Activated B cell treated with CpG ODN at 0.5 μM for 24 hours (primary cell): ENCODE results near the gene LMF2. TPM values are rescaled to one million over a fixed set of nuclear protein-coding genes. Genes with fewer than 3 reads are reported as not detected.
A peak's percentile ranks its signal among the peaks of the same experiment; 100 is the strongest.

Source experiments
- ATAC-seq: fragments of 200-7000 bp; cut with Tn5 transposase; one replicate; pipeline ENCODE4 v1.10.0; 2021; ENCODE audit warnings: low read depth, mild to moderate bottlenecking, moderate library complexity
- CTCF ChIA-PET: fragments of 350-600 bp; sonication (Branson Sonifier 250); formaldehyde crosslinking; loops from one replicate; lab custom pipeline; 2021; ENCODE audit warnings: antibody characterized with exemption; lab: Charles Lee
- POLR2A ChIA-PET: fragments of 350-600 bp; sonication (Branson Sonifier 250); formaldehyde crosslinking; loops from one replicate; lab custom pipeline; 2021; ENCODE audit warnings: antibody characterized with exemption; lab: Charles Lee
- DNase-seq: peaks from one replicate; pipeline ENCODE4 v3.0.0; 2022
- H3K27ac Mint-ChIP-seq: one replicate; pipeline ENCODE4 v1.8.0; 2020; ENCODE audit warnings: mixed read lengths
- H3K27me3 Mint-ChIP-seq: one replicate; pipeline ENCODE4 v1.8.0; 2021; ENCODE audit warnings: mixed read lengths
- H3K36me3 Mint-ChIP-seq: one replicate; pipeline ENCODE4 v1.8.0; 2021; ENCODE audit warnings: low read depth, mixed read lengths
- H3K4me1 Mint-ChIP-seq: one replicate; pipeline ENCODE4 v1.8.0; 2021; ENCODE audit warnings: mixed read lengths
- H3K4me3 Mint-ChIP-seq: one replicate; pipeline ENCODE4 v1.8.0; 2020; ENCODE audit warnings: mild to moderate bottlenecking, mixed read lengths
- H3K9me3 Mint-ChIP-seq: one replicate; pipeline ENCODE4 v1.8.0; 2020; ENCODE audit warnings: mixed read lengths
- intact Hi-C: fragments of 100-400 bp; cut with micrococcal nuclease; formaldehyde crosslinking; loops from one replicate; pipeline ENCODE4 v1.15.1; 2024
- total RNA-seq: library from RNA; stranded (reverse); gene quantifications from 2 replicates; pipeline ENCODE4 v1.2.3, GENCODE V29; 2022
- TF ChIP-seq, protein P1 (sequence below): fragments of 200-600 bp; IDR thresholded peaks from one replicate; pipeline ENCODE4 v1.8.0; 2022; ENCODE audit warnings: antibody characterized with exemption, mild to moderate bottlenecking

The LMF2 gene
- total RNA-seq, 1 donor from 2014 or later, result 81.0 TPM

DNA sequence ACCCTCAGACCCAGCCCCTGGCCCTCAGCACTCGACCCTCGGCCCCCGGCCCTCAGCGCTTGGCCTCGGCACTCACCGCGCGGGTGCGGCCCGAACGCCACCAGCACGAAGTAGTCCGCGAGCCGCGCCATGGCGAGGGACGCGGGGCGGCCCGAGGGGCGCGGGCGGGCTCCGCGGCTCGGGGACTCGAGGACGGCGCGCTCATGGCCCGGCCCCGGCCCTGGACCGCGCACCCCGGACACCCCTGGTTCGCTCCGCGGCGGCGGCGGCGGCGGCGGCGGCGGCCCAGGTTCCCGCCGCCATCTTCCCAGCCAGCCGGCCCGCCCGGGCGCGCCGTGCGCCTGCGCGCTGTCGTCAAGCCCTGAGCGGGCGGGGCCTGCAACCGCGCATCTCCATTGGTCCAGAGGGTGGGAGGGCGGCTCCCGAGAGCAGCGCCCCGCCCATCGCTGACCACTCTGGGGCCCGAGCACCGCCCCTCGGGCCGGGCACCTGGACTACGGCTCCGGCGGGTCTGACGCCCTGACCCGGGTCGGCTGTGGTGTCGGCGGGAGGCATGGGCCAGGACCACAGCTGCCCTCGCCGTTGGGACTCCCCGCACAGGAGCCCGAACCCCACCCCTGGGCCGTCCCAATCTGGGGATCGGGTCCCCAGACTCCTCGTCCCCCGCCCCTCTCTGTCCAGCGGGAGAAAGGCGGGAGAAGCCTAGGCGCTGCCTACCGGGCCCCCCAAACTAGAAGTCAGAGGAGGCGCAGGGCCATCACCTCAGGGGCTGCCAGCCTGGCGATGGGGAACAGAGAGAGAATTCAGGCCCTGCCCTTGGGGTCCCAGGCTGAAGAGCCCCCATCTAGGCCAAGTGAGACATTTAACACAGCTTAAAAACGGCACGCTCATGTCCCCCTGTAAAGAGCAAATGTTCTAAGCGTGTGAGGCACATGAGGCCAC is 32.5 kb downstream of the LMF2 start, which contains the start of gene SBF1:
SBF1 (minus strand) TSS at position 326 of the 942 bp plus-strand sequence; CDS start at position 131, 195 bp downstream.
- CTCF ChIA-PET, result no interaction called here
- H3K27ac Mint-ChIP-seq, result peak within 1 kb of the TSS; percentile 78
- POLR2A ChIA-PET, result no interaction called here

DNA sequence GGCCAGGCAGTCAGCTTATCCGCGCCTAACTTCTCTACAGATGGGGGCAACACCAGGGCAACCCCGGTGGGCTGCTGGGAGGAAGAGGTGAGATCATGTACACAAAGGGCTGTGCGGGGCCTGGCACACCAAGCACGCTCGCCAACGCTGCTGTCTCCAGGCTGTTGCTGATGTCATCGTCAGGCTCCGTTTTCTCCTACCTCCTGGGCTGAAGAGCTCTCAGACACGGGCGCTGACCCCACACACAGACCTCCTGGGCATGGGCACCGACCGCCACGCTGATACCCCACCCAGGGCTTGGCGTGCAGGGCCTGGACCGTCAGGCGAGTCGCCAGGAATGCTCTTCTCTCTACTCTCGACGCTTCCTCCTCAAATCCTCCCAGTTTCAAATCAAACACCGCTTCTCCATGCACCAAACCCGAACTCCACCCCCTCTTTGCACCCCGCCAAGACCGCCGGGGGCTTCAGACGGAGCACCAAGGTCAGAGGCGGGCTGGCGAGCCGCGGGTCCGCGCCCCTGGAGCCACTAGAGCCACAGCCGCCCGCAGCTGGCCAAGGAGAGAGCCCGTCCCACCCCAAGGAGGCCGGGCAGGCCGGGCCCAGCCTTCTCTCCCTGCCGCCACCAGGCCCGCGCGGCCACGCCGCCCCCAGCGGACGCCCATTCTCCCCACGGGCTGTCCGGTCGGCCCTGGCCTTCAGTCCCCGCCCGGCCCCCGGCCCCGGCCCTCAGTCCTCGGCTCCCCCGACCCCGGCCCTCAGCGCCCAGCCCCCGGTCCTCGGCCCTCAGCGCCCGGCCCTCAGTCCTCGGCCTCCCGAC is 33.4 kb downstream of the LMF2 start:
- TF ChIP-seq, protein P1, sequence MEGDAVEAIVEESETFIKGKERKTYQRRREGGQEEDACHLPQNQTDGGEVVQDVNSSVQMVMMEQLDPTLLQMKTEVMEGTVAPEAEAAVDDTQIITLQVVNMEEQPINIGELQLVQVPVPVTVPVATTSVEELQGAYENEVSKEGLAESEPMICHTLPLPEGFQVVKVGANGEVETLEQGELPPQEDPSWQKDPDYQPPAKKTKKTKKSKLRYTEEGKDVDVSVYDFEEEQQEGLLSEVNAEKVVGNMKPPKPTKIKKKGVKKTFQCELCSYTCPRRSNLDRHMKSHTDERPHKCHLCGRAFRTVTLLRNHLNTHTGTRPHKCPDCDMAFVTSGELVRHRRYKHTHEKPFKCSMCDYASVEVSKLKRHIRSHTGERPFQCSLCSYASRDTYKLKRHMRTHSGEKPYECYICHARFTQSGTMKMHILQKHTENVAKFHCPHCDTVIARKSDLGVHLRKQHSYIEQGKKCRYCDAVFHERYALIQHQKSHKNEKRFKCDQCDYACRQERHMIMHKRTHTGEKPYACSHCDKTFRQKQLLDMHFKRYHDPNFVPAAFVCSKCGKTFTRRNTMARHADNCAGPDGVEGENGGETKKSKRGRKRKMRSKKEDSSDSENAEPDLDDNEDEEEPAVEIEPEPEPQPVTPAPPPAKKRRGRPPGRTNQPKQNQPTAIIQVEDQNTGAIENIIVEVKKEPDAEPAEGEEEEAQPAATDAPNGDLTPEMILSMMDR, result no peak
- peak overlapping the region; percentile 88 for H3K4me3 Mint-ChIP-seq
- H3K27me3 Mint-ChIP-seq, result no peaks in the 10 kb centered on the region
- DNase-seq (no peak), ATAC-seq (no peak)
- H3K27ac Mint-ChIP-seq, result peak overlapping the region; percentile 78
- ChIA-PET POLR2A (interaction anchor here (0.5 to 1.4 kb wide), 2 partner anchors 51 to 96 kb away, joined by 5 to 6 read pairs; partner anchors contain the start of gene SCO2), CTCF (interaction anchor here (1.3 kb wide), 1 partner anchor 147 kb away, joined by 5 read pairs; no protein-coding TSS in a partner anchor)
- peaks cover 57% of the 10 kb centered on the region for H3K4me1 Mint-ChIP-seq
- intact Hi-C loops, result loop anchor here (2.0 to 10.0 kb wide), 5 partner anchors 57 to 539 kb away; partner anchors contain the start of genes TUBGCP6 and TYMP
- H3K9me3 Mint-ChIP-seq, result no peaks in the 10 kb centered on the region
- peaks cover 2% of the 10 kb centered on the region for H3K36me3 Mint-ChIP-seq

More for the DNA sequence above, 32.5 kb downstream of the LMF2 start, which contains the start of gene SBF1:
- DNase-seq (peak; percentile 89), ATAC-seq (peak; percentile 79)
- TF ChIP-seq, protein P1, result no peak
- Mint-ChIP-seq H3K4me1 (peaks cover 48% of the 10 kb centered on the region), H3K27me3 (no peaks in the 10 kb centered on the region), H3K4me3 (peak within 1 kb of the TSS; percentile 88), H3K36me3 (peaks cover 2% of the 10 kb centered on the region), H3K9me3 (no peaks in the 10 kb centered on the region)
- intact Hi-C loops, result loop anchor here (1.0 to 10.0 kb wide), 7 partner anchors 32 to 540 kb away; partner anchors contain the start of genes LMF2, SCO2, TUBGCP6 and TYMP

DNA sequence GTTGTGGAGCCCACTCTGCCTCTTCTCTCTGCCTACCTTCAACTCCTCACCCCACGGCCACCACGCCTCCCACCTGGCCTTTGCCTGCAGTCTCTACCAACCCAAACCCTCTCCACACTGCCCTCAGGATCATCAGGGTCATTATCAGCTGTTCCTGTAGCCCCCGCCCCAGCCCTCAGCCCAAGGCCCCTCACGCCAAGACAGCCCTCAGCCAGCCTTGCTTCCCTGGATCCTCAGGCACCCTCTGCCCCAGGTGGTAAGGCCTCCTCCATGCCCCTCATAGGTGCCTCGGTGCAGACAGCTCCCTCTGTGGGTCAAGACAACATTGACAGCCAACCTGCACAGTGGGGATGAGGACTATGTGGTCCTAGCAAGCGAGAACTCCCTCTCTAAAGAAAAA is 34.4 kb downstream of the LMF2 start:
- intact Hi-C loops, result loop anchor here (5.0 to 10.0 kb wide), 4 partner anchors 69 to 538 kb away; partner anchors contain the start of gene TUBGCP6
- DNase-seq (no peak), ATAC-seq (no peak)
- POLR2A ChIA-PET, result interaction anchor here (0.7 to 1.4 kb wide), 3 partner anchors 29 to 54 kb away, joined by 3 to 6 read pairs (median 4); partner anchors contain the start of gene SCO2
- Mint-ChIP-seq H3K27ac (peak overlapping the region; percentile 63), H3K36me3 (peaks cover 4% of the 10 kb centered on the region), H3K9me3 (no peaks in the 10 kb centered on the region), H3K27me3 (no peaks in the 10 kb centered on the region), H3K4me1 (peaks cover 65% of the 10 kb centered on the region), H3K4me3 (peak overlapping the region; percentile 88)
- TF ChIP-seq, protein P1, result no peak
- CTCF ChIA-PET, result interaction anchor here (0.9 to 1.6 kb wide), 3 partner anchors 46 to 148 kb away, joined by 3 to 5 read pairs (median 4); partner anchors contain the start of gene SCO2

- TF ChIP-seq, protein P1, result no peak
- ChIA-PET POLR2A (interaction anchor here (0.6 to 3.7 kb wide), 2 partner anchors 9 to 54 kb away, joined by 4 to 37 read pairs; partner anchors contain the start of gene SCO2), CTCF (interaction anchor here (1.6 kb wide), 1 partner anchor 53 kb away, joined by 4 read pairs; the partner anchor contains the start of gene SCO2)
- Mint-ChIP-seq H3K27ac (peak overlapping the region; percentile 88), H3K9me3 (no peaks in the 10 kb centered on the region), H3K27me3 (no peaks in the 10 kb centered on the region), H3K36me3 (peaks cover 10% of the 10 kb centered on the region), H3K4me3 (peak overlapping the region; percentile 48), H3K4me1 (peaks cover 71% of the 10 kb centered on the region)
- intact Hi-C loops, result loop anchor here (5.0 to 10.0 kb wide), 4 partner anchors 70 to 537 kb away; partner anchors contain the start of gene TUBGCP6
- DNase-seq (no peak), ATAC-seq (no peak)
Observed at GRCh38 chr22:50471962-50472361, 35.5 kb downstream of the LMF2 start.
